ENCODE results near the gene TNN.

DNA sequence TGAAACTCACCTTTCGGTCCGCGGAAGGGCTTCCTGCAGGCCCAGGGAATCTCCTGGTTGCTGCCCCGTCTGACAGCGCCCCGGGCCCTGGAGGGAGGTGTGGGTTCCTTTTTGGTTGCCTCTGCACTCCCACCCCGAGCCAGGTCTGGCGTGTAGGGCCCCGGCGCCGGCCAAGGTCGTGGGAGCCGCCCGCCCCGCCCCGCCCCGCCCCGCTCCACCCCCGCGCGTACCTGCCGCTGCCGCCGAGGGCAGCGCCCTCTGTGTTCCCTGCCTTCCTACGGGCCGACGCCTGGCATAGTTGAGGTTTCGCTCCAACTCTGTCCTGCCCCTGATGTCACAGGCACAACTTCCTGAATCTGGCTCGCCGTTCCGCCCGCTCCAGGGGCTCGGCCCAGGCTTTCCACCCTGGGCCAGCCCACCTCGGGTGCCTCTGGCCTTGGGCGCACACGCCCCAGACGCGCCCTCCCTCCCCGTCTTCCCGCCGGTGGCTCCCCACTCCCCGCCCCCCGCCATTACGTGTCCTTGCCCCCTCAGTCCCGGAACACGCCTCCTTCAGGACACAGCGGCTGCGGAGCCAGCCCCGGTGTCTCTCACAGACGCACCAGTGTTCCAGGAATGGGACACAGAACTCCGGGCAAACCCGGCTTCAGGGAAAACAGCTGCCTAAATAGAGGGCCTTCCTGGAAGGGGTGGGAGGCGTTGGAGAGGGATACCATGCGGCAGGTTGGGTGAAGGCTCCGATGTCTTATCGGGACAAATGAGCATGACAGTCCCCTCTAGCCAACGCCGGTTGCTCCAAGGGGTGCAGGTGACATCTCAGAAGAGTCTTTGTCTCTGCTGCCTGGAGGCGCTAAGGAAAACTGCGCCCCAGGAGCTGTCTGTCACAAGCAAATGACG, 125.2 kb downstream of the TNN start, which contains the start of gene KIAA0040:
- TF ChIP-seq, protein P1, sequence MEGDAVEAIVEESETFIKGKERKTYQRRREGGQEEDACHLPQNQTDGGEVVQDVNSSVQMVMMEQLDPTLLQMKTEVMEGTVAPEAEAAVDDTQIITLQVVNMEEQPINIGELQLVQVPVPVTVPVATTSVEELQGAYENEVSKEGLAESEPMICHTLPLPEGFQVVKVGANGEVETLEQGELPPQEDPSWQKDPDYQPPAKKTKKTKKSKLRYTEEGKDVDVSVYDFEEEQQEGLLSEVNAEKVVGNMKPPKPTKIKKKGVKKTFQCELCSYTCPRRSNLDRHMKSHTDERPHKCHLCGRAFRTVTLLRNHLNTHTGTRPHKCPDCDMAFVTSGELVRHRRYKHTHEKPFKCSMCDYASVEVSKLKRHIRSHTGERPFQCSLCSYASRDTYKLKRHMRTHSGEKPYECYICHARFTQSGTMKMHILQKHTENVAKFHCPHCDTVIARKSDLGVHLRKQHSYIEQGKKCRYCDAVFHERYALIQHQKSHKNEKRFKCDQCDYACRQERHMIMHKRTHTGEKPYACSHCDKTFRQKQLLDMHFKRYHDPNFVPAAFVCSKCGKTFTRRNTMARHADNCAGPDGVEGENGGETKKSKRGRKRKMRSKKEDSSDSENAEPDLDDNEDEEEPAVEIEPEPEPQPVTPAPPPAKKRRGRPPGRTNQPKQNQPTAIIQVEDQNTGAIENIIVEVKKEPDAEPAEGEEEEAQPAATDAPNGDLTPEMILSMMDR (conservative IDR thresholded peaks at IDR 0.05; ENCODE audit: low read depth, low read length), result 0 out of 2 replicates have a peak, but pooled peaks have one; percentile 9
- no peak for TF ChIP-seq EZH2 (IDR thresholded peaks at IDR 0.05; ENCODE audit: borderline replicate concordance, low read depth, low read length, poor library complexity, severe bottlenecking)

Measured in A673 (cell line).